HTERT RPE-1 (cell line): ENCODE results near the gene SERPINB12.

Experiments
- in situ Hi-C: fragments of 300-500 bp; cut with MboI; formaldehyde crosslinking; loops from 4 replicates; pipeline ENCODE4 v1.14.3; 2020; ENCODE audit warnings: low sequenced_read_pairs

SERPINB12 gene

GRCh38 chr18:63592471-63592870 lies 50.3 kb downstream of the SERPINB12 start:
- in situ Hi-C loops: no loop called here

- in situ Hi-C loops: no loop called here
These were observed 54.8 kb downstream of the SERPINB12 start for GRCh38 chr18:63596964-63597363.

DNA sequence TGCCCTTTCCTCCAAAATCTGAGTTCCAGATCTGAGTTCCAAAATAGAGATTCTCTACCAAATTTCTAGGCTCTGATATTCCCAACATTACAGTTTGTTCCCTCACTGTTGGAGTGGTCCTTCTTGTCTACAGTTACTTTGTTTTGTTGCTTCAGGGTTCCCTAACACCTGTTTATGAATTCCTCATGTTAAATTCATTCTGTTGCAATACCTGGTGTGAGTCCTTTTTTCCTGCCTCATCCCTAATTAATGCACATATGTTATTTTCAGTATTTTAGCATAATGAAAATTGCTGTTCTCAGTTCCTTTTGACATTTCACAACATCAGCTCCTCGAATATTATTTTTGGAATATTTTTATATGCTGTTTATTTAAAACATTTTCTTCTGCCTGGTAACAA lies 61.2 kb downstream of the SERPINB12 start:
- in situ Hi-C loops: no loop called here

- in situ Hi-C loops: no loop called here
These were observed 61.6 kb downstream of the SERPINB12 start for GRCh38 chr18:63603772-63604171.

DNA sequence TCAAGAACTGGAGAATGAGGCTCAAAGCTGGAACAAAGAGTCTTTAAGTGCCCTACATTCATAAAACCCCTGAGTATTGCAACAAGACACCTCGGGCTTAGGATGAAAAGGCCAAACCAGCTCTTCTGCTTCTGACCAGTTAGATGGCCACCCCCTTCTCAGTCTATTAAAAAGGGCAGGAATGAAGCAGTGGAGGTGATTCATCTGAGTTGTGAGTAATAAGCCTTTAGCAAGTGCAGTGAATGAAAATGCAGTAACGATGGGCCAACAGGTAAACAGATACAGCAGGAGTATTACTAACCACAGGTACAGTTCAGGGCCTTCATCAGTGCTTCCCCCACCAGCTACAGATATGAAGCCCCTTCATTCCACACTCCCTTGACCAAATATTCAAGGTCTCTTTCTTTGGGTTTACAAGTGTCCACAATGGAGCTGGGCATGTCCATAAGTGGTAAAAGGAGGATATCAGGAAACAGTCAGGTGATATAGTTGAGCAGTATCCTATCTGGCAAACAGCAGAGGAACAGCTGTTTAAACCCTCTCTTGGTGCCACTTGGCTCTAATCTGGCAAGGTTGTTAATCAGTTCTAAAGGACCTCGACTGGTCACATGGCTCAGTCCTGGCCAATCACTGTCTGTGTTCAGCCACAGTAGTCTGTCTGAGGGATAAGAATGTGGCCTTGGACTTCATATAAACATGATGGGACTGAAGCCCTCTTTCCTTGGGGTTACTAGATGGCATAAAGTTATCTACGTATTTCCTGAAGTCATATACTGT lies 62.8 kb downstream of the SERPINB12 start:
- in situ Hi-C loops: no loop called here

DNA sequence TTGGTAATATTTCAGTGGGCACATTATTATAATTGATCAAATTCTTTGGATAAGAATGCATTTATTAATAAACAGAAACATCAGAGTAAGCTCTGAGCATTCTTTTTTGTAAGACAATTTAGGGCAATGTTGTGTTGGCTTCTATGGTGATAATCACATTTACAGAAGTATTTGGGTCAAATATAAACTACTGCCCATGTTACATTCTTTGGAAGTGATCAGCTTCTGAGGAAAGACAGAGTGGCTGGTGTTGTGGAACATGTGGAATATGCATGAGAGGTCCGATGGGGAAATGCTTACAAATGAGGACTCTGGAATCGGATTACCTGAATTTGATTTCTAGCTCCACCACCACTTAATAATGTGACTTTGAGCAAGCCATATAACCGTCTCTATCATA lies 64.4 kb downstream of the SERPINB12 start:
- in situ Hi-C loops: no loop called here

DNA sequence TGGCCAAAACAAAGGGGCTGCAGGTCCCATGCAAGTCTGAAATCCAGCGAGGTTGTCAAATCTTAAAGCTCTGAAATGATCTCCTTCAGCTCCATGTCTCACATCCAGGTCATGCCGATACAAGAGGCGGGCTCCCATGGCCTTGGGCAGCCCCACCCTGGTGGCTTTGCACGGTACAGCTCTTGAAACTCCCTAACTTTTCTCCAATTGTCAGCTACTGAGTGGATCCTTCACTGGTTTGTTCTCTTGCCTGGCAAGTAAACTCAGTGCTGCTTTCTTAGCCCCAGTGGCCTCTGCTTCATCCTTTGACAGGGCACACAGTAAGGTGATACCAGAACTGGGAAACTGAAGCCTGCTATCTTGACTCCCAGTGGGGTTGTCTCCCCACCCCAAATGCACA lies 71.3 kb downstream of the SERPINB12 start:
- in situ Hi-C loops: no loop called here

- in situ Hi-C loops: no loop called here
These were observed 75.1 kb downstream of the SERPINB12 start for GRCh38 chr18:63617049-63617914.

DNA sequence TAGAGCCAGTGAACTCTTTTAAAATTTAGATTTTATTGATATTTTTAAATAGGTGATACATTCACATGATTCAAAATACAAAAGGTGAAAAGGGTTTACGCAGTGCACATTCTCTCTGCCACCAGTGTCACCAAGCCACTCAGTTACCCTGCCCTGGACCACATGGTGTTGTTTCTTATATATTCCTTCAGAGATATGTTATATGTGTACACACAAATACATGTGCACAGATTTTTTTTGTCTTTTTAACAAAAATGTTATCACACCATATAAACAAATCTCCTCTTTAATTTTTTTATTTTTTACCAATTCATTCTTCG lies 75.7 kb downstream of the SERPINB12 start:
- in situ Hi-C loops: no loop called here
